ENCODE results near the gene NFKBIE. TPM values are rescaled to one million over a fixed set of nuclear protein-coding genes. Genes with fewer than 3 reads are reported as not detected.
A peak's percentile ranks its signal among the peaks of the same experiment; 100 is the strongest.

The NFKBIE gene
- total and polyA plus RNA-seq, 9 of the 15 experiments (the other 6 are each of a cell fraction or from before 2014, with no cell fraction given): 2.1 to 16.4 (median 11.7) TPM

- TF ChIP-seq PRDM10 (IDR thresholded peaks at IDR 0.05; ENCODE audit: partially characterized antibody): peak; percentile 29
- TF ChIP-seq KAT2B (IDR thresholded peaks at IDR 0.05; ENCODE audit: low read depth, low read length): no peak
- TF ChIP-seq RB1 (IDR thresholded peaks at IDR 0.05; ENCODE audit: low read depth): peak; percentile 82
- 0 out of 2 replicates have a peak, but pooled peaks have one; percentile 43 for TF ChIP-seq ARID4B (CRISPR knock-in tag; IDR thresholded peaks at IDR 0.05)
- TF ChIP-seq ZBTB26 (CRISPR knock-in tag; IDR thresholded peaks at IDR 0.05): 0 out of 2 replicates have a peak, but pooled peaks have one; percentile 40
- no peak for TF ChIP-seq BCLAF1 (IDR thresholded peaks at IDR 0.05; ENCODE audit: borderline replicate concordance in 1 of 2, control insufficient read depth in 1 of 2, low read depth in 2 of 2, low read length in 1 of 2)
- TF ChIP-seq TRIM28 (IDR thresholded peaks at IDR 0.05): no peak
- peak; percentile 94 to 97 (median 94) for TF ChIP-seq CTCF (IDR thresholded peaks at IDR 0.05 in 2 of 3, conservative IDR thresholded peaks at IDR 0.05 in 1 of 3; ENCODE audit: insufficient read depth in 2 of 3, low read depth in 1 of 3, low read length in 3 of 3)
- no peak for TF ChIP-seq CBFA2T2 (conservative IDR thresholded peaks at IDR 0.05)
- TF ChIP-seq L3MBTL2 (IDR thresholded peaks at IDR 0.05): peak; percentile 47
Observed at GRCh38 chr6:44221291-44221960, 43.9 kb downstream of the NFKBIE start (continued).
